HepG2 (cell line): ENCODE results near the gene VCL. TPM values are rescaled to one million over a fixed set of nuclear protein-coding genes. Genes with fewer than 3 reads are reported as not detected.
A peak's percentile ranks its signal among the peaks of the same experiment; 100 is the strongest.

ENCODE experiments used
- BCL6 ChIP-seq: IDR thresholded peaks from 2 replicates; pipeline ENCODE4 v1.6.1; 2016; ENCODE audit warnings: missing genetic modification reagents, missing compliant biosample characterization
- CAMTA2 ChIP-seq: sonication (generic); formaldehyde crosslinking; IDR thresholded peaks from 2 replicates; pipeline ENCODE4 v1.4.0; 2020; ENCODE audit warnings: mild to moderate bottlenecking, missing genetic modification reagents, borderline replicate concordance
- CEBPG ChIP-seq: IDR thresholded peaks from 2 replicates; pipeline ENCODE4 v1.6.1; 2016
- DNMT1 ChIP-seq: sonication (generic); formaldehyde crosslinking; IDR thresholded peaks from 2 replicates; pipeline ENCODE4 v1.5.1; 2020; ENCODE audit warnings: mild to moderate bottlenecking, missing genetic modification reagents
- ELF3 ChIP-seq: IDR thresholded peaks from 2 replicates; pipeline ENCODE4 v1.6.1; 2016; ENCODE audit warnings: missing genetic modification reagents, missing compliant biosample characterization
- HNF1A ChIP-seq, 2 experiments: sonication (generic) in 1 of 2; formaldehyde crosslinking in 1 of 2; IDR thresholded peaks; 2 replicates each; pipeline versions ENCODE4 v1.4.0 to v1.6.1; 2016 to 2020; ENCODE audit warnings: borderline replicate concordance in 1 of 2, low read depth in 1 of 2, mild to moderate bottlenecking in 1 of 2, missing genetic modification reagents in 1 of 2
- NCOA2 ChIP-seq: sonication (generic); formaldehyde crosslinking; IDR thresholded peaks from 2 replicates; pipeline ENCODE4 v1.8.0; 2022; ENCODE audit warnings: inconsistent platforms
- NR0B2 ChIP-seq: sonication (generic); formaldehyde crosslinking; IDR thresholded peaks from 2 replicates; pipeline ENCODE4 v1.4.0; 2020; ENCODE audit warnings: mild to moderate bottlenecking, missing genetic modification reagents
- SUZ12 ChIP-seq: fragments of 150-350 bp; IDR thresholded peaks from 2 replicates; pipeline ENCODE4 v1.6.1; 2014; ENCODE audit warnings: low read depth, low read length
- TBX2 ChIP-seq: sonication (generic); formaldehyde crosslinking; IDR thresholded peaks from 2 replicates; pipeline ENCODE4 v1.5.0; 2020; ENCODE audit warnings: missing genetic modification reagents, mild to moderate bottlenecking, borderline replicate concordance
- ZNF235 ChIP-seq: sonication (generic); formaldehyde crosslinking; IDR thresholded peaks from 2 replicates; pipeline ENCODE4 v1.8.1; 2023; ENCODE audit warnings: mild to moderate bottlenecking, missing genetic modification reagents, borderline replicate concordance
- ZNF430 ChIP-seq: sonication (generic); formaldehyde crosslinking; IDR thresholded peaks from 2 replicates; pipeline ENCODE4 v1.9.0; 2021; ENCODE audit warnings: mild to moderate bottlenecking, missing genetic modification reagents
- ZNF558 ChIP-seq: sonication (generic); formaldehyde crosslinking; IDR thresholded peaks from 2 replicates; pipeline ENCODE4 v1.9.0; 2022; ENCODE audit warnings: mild to moderate bottlenecking, missing genetic modification reagents, borderline replicate concordance
- ZNF691 ChIP-seq: sonication (generic); formaldehyde crosslinking; IDR thresholded peaks from 2 replicates; pipeline ENCODE4 v1.4.0; 2020; ENCODE audit warnings: missing genetic modification reagents, low read depth, mild to moderate bottlenecking, borderline replicate concordance
- polyA plus RNA-seq, 8 experiments: library from polyadenylated mRNA; depleted of rRNA in 3 of 8; stranded (reverse) in 7 of 8; unstranded in 1 of 8; fragments of >200 nt; fragmentation: Illumina TruSeq in 4 of 8; extraction: Trizol in 4 of 8; gene quantifications; 2 replicates each; pipeline versions ENCODE4 v1.2.1 to v1.2.3, GENCODE V29; 2011 to 2016; ENCODE audit warnings: low read depth in 4 of 8, missing spikeins in 1 of 8, mixed read lengths in 1 of 8; ENCODE audit not compliant: insufficient read depth in 1 of 8
- total RNA-seq, 5 experiments: library from RNA; depleted of rRNA; stranded (reverse); fragments of >200 nt; fragmentation: Illumina TruSeq; extraction: Trizol; gene quantifications; 2 replicates each; pipeline ENCODE4 v1.2.3, GENCODE V29; 2016; ENCODE audit warnings: low read depth in 1 of 5
- TF ChIP-seq, protein P1 (sequence below): sonication (generic); formaldehyde crosslinking; IDR thresholded peaks from 2 replicates; pipeline ENCODE4 v1.4.0; 2020; ENCODE audit warnings: missing genetic modification reagents, borderline replicate concordance
- TF ChIP-seq, protein P2 (sequence below): sonication (generic); formaldehyde crosslinking; conservative IDR thresholded peaks from 2 replicates; pipeline ENCODE4 v1.4.0; 2020; ENCODE audit warnings: missing genetic modification reagents

VCL gene
- total and polyA plus RNA-seq, 2 of the 13 experiments (the other 11 are each of a cell fraction or from before 2014, with no cell fraction given), result 17.3 to 26.9 TPM

GRCh38 chr10:74150204-74150989, 152.5 kb downstream of the VCL start, which contains the start of gene AP3M1 (continued):
- TF ChIP-seq, protein P1, sequence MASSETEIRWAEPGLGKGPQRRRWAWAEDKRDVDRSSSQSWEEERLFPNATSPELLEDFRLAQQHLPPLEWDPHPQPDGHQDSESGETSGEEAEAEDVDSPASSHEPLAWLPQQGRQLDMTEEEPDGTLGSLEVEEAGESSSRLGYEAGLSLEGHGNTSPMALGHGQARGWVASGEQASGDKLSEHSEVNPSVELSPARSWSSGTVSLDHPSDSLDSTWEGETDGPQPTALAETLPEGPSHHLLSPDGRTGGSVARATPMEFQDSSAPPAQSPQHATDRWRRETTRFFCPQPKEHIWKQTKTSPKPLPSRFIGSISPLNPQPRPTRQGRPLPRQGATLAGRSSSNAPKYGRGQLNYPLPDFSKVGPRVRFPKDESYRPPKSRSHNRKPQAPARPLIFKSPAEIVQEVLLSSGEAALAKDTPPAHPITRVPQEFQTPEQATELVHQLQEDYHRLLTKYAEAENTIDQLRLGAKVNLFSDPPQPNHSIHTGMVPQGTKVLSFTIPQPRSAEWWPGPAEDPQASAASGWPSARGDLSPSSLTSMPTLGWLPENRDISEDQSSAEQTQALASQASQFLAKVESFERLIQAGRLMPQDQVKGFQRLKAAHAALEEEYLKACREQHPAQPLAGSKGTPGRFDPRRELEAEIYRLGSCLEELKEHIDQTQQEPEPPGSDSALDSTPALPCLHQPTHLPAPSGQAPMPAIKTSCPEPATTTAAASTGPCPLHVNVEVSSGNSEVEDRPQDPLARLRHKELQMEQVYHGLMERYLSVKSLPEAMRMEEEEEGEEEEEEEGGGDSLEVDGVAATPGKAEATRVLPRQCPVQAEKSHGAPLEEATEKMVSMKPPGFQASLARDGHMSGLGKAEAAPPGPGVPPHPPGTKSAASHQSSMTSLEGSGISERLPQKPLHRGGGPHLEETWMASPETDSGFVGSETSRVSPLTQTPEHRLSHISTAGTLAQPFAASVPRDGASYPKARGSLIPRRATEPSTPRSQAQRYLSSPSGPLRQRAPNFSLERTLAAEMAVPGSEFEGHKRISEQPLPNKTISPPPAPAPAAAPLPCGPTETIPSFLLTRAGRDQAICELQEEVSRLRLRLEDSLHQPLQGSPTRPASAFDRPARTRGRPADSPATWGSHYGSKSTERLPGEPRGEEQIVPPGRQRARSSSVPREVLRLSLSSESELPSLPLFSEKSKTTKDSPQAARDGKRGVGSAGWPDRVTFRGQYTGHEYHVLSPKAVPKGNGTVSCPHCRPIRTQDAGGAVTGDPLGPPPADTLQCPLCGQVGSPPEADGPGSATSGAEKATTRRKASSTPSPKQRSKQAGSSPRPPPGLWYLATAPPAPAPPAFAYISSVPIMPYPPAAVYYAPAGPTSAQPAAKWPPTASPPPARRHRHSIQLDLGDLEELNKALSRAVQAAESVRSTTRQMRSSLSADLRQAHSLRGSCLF, result peak; percentile 73; the same call in 1 of the 2 replicates
- 0 out of 2 replicates have a peak, but pooled peaks have one; percentile 44 for TF ChIP-seq CAMTA2 (CRISPR knock-in tag)
- TF ChIP-seq, protein P2, sequence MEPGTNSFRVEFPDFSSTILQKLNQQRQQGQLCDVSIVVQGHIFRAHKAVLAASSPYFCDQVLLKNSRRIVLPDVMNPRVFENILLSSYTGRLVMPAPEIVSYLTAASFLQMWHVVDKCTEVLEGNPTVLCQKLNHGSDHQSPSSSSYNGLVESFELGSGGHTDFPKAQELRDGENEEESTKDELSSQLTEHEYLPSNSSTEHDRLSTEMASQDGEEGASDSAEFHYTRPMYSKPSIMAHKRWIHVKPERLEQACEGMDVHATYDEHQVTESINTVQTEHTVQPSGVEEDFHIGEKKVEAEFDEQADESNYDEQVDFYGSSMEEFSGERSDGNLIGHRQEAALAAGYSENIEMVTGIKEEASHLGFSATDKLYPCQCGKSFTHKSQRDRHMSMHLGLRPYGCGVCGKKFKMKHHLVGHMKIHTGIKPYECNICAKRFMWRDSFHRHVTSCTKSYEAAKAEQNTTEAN, result peak; percentile 48; the same call in 1 of the 2 replicates
- 0 out of 2 replicates have a peak, but pooled peaks have one; percentile 18 for TF ChIP-seq ZNF235 (CRISPR knock-in tag)
- TF ChIP-seq BCL6, result peak; percentile 6
- no peak for TF ChIP-seq DNMT1 (CRISPR knock-in tag)
- TF ChIP-seq ZNF691, result no peak
- TF ChIP-seq TBX2, result 0 out of 2 replicates have a peak, but pooled peaks have one; percentile 26
- TF ChIP-seq ZNF558, result no peak
- TF ChIP-seq ELF3, result no peak; the same call in 1 of the 2 replicates
- no peak for TF ChIP-seq CEBPG (CRISPR knock-in tag)
- TF ChIP-seq HNF1A (IDR thresholded peaks at IDR 0.05; ENCODE audit: low read depth), result no peak
- TF ChIP-seq HNF1A (CRISPR knock-in tag; IDR thresholded peaks at IDR 0.05; ENCODE audit: borderline replicate concordance), result no peak
- TF ChIP-seq SUZ12, result no peak
- no peak for TF ChIP-seq NCOA2
- TF ChIP-seq ZNF430 (CRISPR knock-in tag), result no peak
- TF ChIP-seq NR0B2 (CRISPR knock-in tag), result no peak
